ENCODE results near the gene ANKMY2. TPM values are rescaled to one million over a fixed set of nuclear protein-coding genes. Genes with fewer than 3 reads are reported as not detected.

Gene ANKMY2
- polyA plus RNA-seq, 3 donors = 4.8 to 7.5 (median 7.0) TPM

- Histone ChIP-seq H3K9ac (ENCODE audit: insufficient read depth, low read length, poor library complexity, severe bottlenecking) (no peak overlapping the region), H3K4me1 (ENCODE audit: control insufficient read depth in 1 of 2, insufficient read depth in 2 of 2, low read length in 2 of 2) (peaks cover 21 to 26% of the 10 kb centered on the region in 2 donors), H3K4me3 (replicated peaks in 1 of 3; ENCODE audit: low read depth in 2 of 3, low read length in 3 of 3) (no peak overlapping the region), H3K9me3 (replicated peaks in 1 of 2; ENCODE audit: control insufficient read depth in 1 of 2, insufficient read depth in 1 of 2, low read length in 2 of 2) (no peaks in the 10 kb centered on the region), H3K79me2 (ENCODE audit: insufficient read depth, low read length) (peaks cover 96% of the 10 kb centered on the region), H3K4me2 (replicated peaks; ENCODE audit: extremely low read depth, low read length, poor library complexity, severe bottlenecking) (no peak overlapping the region), H4K20me1 (ENCODE audit: insufficient read depth, low read length) (peaks cover 55% of the 10 kb centered on the region), H3K27me3 (ENCODE audit: control insufficient read depth in 2 of 2, insufficient read depth in 2 of 2, low read length in 2 of 2) (no peaks in the 10 kb centered on the region), H2AFZ (ENCODE audit: insufficient read depth, low read depth, low read length, poor library complexity, severe bottlenecking) (no peak overlapping the region), H3K36me3 (replicated peaks in 1 of 2; ENCODE audit: control insufficient read depth in 1 of 2, insufficient read depth in 2 of 2, low read length in 2 of 2) (no peaks in the 10 kb centered on the region), H3K27ac (ENCODE audit: low read depth in 1 of 2, low read length in 2 of 2) (no peak overlapping the region)
- no peak overlapping the region for H3K27ac Mint-ChIP-seq
- H3K27me3 Mint-ChIP-seq (ENCODE audit: low read depth in 3 of 3) = no peaks in the 10 kb centered on the region
- no peaks in the 10 kb centered on the region for H3K9me3 Mint-ChIP-seq
- no peak for TF ChIP-seq CTCF (IDR thresholded peaks at IDR 0.05)
- intact Hi-C loops (cut with micrococcal nuclease) = no loop called here
- no peak overlapping the region for H3K4me3 Mint-ChIP-seq
- WGBS (ENCODE audit: insufficient coverage) = 93% methylated on average over 7 of the region's 7 CpGs
- peaks cover 40% of the 10 kb centered on the region for H3K4me1 Mint-ChIP-seq
- DNase-seq = no peak
- H3K36me3 Mint-ChIP-seq = peaks cover 0 to 3% of the 10 kb centered on the region in 2 donors
Observed at GRCh38 chr7:16652240-16652583, 6.7 kb upstream of the ANKMY2 start.

GRCh38 chr7:16651396-16652239 lies 6.1 kb upstream of the ANKMY2 start:
- Mint-ChIP-seq H3K27me3 (ENCODE audit: low read depth in 3 of 3) (no peaks in the 10 kb centered on the region), H3K27ac (no peak overlapping the region), H3K9me3 (no peaks in the 10 kb centered on the region), H3K36me3 (peaks cover 0 to 3% of the 10 kb centered on the region in 2 donors), H3K4me1 (peaks cover 46% of the 10 kb centered on the region), H3K4me3 (no peak overlapping the region)
- no peak overlapping the region for H3K4me3 ChIP-seq (replicated peaks in 1 of 3; ENCODE audit: low read depth in 2 of 3, low read length in 3 of 3)
- no peak overlapping the region for H3K4me2 ChIP-seq (replicated peaks; ENCODE audit: extremely low read depth, low read length, poor library complexity, severe bottlenecking)
- H3K27ac ChIP-seq (ENCODE audit: low read depth in 1 of 2, low read length in 2 of 2) = no peak overlapping the region
- H2AFZ ChIP-seq (ENCODE audit: insufficient read depth, low read depth, low read length, poor library complexity, severe bottlenecking) = no peak overlapping the region
- H3K27me3 ChIP-seq (ENCODE audit: control insufficient read depth in 2 of 2, insufficient read depth in 2 of 2, low read length in 2 of 2) = no peaks in the 10 kb centered on the region
- H3K79me2 ChIP-seq (ENCODE audit: insufficient read depth, low read length) = peaks cover 96% of the 10 kb centered on the region
- intact Hi-C loops (cut with micrococcal nuclease) = no loop called here
- no peaks in the 10 kb centered on the region for H3K9me3 ChIP-seq (replicated peaks in 1 of 2; ENCODE audit: control insufficient read depth in 1 of 2, insufficient read depth in 1 of 2, low read length in 2 of 2)
- H3K4me1 ChIP-seq (ENCODE audit: control insufficient read depth in 1 of 2, insufficient read depth in 2 of 2, low read length in 2 of 2) = peaks cover 27 to 32% of the 10 kb centered on the region in 2 donors
- H3K9ac ChIP-seq (ENCODE audit: insufficient read depth, low read length, poor library complexity, severe bottlenecking) = no peak overlapping the region
- H4K20me1 ChIP-seq (ENCODE audit: insufficient read depth, low read length) = peaks cover 58% of the 10 kb centered on the region
- no peaks in the 10 kb centered on the region for H3K36me3 ChIP-seq (replicated peaks in 1 of 2; ENCODE audit: control insufficient read depth in 1 of 2, insufficient read depth in 2 of 2, low read length in 2 of 2)
- WGBS (ENCODE audit: insufficient coverage) = 61% methylated on average over 5 of the region's 9 CpGs
- no peak for DNase-seq
- no peak for TF ChIP-seq CTCF (IDR thresholded peaks at IDR 0.05)
